A673 (cell line): ENCODE data around the gene DMAC2L.

Source experiments
- CTCF ChIP-seq: fragments of 300-800, 200-600 bp; sonication (generic); conservative IDR thresholded peaks from 2 replicates; pipeline ENCODE4 v1.5.1; 2017; ENCODE audit warnings: low read depth, mild to moderate bottlenecking, antibody characterized with exemption, low read length, moderate library complexity, mixed read lengths
- EZH2 ChIP-seq: fragments of 200-600 bp; sonication (generic); IDR thresholded peaks from 2 replicates; pipeline ENCODE4 v1.6.1; 2017; ENCODE audit warnings: borderline replicate concordance, low read depth, mild to moderate bottlenecking, mixed read lengths, antibody characterized with exemption, low read length; ENCODE audit not compliant: poor library complexity, severe bottlenecking

- TF ChIP-seq CTCF (no peak), EZH2 (no peak)
These were observed 47.1 kb upstream of the DMAC2L start for GRCh38 chr14:50265029-50265428.
